Activated T-cell treated with anti-CD3 and anti-CD28 coated beads for 48 hours (primary cell): ENCODE results near the gene SRY.
"Not testable (repeated sequence)": the region's sequence is repeated elsewhere in the genome, so short reads cannot be mapped to it uniquely, and the experiment has no call there.

Experiments
- DNase-seq: peaks from one replicate; pipeline ENCODE4 v3.0.0-alpha.2; 2020; ENCODE audit warnings: low read depth

SRY gene

DNA sequence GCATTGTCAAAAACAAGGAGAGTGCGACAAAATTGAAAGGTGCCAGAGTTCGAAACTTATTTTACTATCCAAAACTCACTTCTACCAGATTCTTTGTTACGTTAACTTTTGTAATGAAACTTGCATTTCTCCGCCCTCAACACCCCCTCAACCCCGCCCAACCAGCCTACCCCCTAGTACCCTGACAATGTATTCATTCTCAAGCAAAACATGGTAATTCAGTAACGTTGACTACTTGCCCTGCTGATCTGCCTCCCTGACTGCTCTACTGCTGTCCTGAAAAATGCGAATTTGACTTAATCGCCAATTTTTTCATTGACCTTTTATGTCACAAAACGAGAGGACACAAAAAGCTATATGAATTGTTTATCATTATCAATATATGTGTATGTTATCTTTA, at the start of gene SRY:
Gene SRY, minus strand, starts transcription at position 83 of the 400 bp plus-strand sequence. Its CDS starts 79 bp downstream, at position 4.
- no peak for DNase-seq

DNA sequence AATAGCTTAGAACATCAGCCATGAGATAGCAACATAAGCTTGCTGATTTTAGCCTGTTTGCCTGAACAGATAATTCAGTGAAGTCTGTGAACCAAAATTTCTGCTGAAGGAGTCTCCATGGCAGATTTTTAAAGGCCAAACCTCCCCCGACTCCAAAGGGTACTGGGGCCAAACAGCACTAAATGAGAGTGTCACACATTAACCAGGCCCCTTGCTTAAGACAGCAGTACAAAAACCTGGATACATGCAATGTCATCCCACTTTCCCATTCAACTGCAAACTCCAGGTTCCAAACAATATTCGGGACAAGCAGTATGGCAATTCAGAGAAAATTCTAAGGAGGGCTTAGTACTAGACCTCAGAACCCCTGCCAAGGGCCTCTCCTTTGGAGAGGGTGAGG, 49.6 kb upstream of the SRY start:
- DNase-seq: no peak

DNA sequence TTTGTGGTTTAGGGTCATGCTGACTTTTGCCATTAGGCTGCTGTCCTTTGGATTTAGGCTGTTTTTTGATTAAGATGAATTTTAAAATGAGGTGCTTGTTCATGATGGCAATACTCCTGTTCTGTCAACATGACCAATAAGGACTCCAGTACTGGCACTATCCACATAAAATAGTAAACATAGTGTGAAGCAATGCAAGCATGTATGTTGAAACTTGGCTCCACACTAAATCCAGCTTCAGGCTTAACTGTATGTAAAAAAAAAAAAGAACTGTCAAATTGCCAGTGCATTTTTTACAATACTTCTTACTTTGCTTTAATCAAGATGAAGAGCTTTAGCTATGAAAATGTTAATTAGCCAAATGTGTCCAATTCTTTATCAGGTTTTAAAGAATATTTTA, 47.7 kb upstream of the SRY start:
- DNase-seq: no peak

DNA sequence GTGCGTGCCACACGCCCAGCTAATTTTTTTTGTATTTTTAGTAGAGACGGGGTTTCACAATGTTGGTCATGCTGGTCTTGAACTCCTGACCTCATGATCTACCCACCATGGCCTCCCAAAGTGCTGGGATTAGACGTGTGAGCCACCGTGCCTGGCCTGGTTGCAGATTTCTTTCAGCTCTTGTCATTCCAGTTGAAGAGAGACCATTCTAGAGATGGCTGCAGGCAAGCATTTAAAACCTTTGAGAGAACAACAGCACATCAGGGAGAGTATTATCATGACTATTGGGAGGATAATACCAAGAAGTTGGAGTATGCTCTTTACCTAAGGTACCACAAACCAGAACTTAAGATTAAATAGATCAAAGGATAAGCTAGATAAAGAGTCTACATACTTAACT, 41.0 kb upstream of the SRY start:
- no peak for DNase-seq

DNA sequence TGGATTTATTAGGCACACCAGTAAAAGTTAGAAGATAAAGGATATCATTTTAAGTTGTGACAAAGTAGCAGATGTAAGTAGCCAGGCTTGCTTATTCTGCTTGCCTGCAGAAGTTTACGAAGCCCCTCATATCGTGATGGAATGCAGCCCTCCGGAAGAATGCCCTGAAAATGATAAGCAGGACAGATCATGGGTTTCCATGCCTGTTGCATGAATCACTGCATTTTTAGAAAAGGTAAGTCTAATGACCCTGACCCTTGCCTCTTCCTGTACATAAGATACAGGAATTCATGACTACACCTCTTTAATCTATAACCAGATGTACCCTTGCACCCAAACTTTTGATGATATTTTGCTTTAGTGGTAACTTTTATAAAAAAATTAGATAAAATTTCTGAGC, 37.0 kb upstream of the SRY start:
- no peak for DNase-seq

DNA sequence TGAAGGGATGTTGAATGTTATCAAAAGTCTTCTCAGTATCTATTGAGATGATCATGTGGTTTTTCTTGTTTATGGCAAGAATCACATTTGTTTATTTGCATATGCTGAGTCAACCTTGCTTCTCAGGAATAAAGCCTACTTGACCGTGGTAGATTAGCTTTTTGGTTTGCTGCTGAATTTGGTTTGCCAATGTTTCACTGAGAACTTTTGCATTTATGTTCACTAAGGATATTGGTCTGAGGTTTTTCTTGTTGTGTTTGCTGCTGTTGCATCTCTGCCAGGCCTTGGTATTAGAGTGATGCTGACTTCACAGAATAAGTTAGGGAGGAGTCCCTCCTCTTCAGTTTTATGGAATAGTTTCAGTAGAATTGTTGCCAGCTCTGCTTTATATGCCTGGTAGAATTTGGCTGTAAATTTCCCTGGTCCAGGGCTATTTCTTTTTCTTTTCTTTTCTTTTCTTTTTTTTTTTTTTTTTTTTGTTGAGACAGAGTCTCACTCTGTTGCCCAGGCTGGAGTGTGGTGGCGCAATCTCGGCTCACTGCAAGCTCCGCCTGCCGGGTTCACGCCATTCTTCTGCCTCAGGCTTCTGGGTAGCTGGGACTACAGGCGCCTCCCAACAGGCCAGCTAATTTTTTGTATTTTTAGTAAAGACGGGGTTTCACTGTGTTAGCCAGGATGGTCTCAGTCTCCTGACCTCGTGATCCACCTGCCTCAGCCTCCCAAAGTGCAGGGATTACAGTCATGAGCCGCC, 29.8 kb upstream of the SRY start:
- not testable (repeated sequence) for DNase-seq

DNA sequence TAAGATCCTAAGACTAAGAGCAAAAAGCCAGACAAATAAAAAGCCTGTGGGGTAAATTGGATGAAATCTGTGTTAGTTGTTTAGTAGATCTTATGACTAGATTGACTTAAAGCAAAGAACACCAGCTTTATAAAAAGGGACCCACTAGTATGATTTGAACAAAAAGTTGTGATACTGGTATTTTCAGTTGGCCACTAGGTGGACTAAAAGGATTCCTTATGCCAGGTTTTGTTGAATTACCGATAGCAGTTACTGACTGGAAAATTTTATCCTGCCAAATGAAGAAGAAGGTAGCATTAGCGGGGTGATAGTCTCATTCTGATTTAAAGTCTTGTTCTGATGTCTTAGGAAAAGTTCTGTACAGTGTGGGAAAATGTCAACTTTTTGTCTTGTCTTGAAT, 12.8 kb upstream of the SRY start:
- DNase-seq: no peak

DNA sequence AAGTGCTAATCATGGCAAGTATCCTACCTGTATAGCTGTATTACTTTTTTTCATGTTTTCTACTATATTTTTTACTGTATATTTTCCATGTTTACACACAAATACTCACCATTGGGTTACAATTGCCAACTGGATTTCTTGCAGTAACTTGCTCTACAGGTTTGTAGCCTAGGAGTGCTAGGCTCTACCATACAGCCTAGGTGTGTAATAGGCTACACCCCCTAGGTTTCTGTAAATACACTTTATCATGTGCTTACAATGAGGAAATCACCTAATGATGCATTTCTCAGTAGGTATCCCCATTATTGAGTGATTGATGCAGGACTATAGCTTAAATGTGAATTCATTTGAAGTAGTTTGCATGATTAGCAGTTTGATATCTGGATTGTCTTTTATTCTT, 10.5 kb upstream of the SRY start:
- DNase-seq: no peak

DNA sequence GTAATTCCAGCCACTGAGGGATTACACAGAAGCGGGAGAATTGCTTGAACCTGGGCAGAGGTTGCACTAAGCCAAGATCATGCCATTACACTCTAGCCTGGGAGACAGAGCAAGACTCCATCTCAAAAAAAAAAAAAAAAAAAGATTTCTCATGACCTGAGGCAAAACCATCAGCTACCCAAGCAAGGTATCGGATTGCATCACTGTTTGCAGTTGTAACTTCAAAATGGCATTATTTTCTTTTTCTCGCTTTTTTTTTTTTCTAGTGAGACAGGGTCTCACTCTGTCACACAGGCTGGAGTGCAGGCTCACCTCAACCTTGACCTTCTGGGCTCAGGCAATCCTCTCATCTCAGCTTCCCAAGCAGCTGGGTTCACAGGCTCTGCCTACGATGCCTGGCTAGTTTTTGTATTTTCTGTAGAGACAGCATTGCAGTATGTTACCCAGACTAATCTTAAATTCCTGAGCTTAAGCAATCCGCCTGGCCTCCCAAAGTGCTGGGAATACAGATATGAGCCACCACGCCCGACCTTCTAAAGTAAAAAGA, 9.6 kb upstream of the SRY start:
- no peak for DNase-seq

DNA sequence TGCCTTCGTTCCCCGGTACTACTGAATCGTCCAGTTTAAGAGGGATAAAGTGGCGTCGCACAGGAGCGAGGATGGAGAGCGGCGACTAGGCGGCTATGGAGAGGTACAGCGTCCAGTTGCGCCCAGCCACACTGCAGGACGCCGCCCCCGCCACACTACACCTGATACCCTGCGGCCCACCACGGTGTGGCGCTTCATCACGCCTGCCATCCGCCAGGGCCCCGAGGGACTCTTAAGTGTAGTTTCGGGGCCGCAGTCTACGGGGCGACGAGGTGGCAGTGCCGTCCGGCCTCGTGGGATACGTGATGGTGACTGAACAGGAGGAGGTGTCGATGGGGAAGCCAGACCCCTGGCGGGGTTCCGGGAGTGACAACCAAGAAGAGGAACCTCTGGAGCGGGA, 2.3 kb upstream of the SRY start:
- DNase-seq: no peak

DNA sequence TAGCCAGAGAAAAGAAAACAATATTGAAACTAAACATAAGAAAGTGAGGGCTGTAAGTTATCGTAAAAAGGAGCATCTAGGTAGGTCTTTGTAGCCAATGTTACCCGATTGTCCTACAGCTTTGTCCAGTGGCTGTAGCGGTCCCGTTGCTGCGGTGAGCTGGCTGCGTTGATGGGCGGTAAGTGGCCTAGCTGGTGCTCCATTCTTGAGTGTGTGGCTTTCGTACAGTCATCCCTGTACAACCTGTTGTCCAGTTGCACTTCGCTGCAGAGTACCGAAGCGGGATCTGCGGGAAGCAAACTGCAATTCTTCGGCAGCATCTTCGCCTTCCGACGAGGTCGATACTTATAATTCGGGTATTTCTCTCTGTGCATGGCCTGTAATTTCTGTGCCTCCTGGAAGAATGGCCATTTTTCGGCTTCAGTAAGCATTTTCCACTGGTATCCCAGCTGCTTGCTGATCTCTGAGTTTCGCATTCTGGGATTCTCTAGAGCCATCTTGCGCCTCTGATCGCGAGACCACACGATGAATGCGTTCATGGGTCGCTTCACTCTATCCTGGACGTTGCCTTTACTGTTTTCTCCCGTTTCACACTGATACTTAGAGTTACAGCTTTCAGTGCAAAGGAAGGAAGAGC, 488 bp downstream of the SRY start:
- DNase-seq: no peak
